Measurements from ENCODE around the gene GIT2. TPM values are rescaled to one million over a fixed set of nuclear protein-coding genes. Genes with fewer than 3 reads are reported as not detected.
A peak's percentile ranks its signal among the peaks of the same experiment; 100 is the strongest.

GIT2 gene
- total and polyA plus RNA-seq, 12 donors, result 24.3 to 80.9 (median 56.0) TPM

GRCh38 chr12:109958374-109958773, 37.8 kb downstream of the GIT2 start:
- Histone ChIP-seq H3K36me3 (replicated peaks in 1 of 2) (peaks cover 0 to 91% of the 10 kb centered on the region in 2 donors), H3K27me3 (no peaks in the 10 kb centered on the region), H3K4me1 (replicated peaks in 1 of 2) (peaks cover 5 to 15% of the 10 kb centered on the region in 2 donors), H3K27ac (no peak overlapping the region), H3K4me3 (no peak overlapping the region), H3K9me3 (replicated peaks in 1 of 3) (no peaks in the 10 kb centered on the region)
- intact Hi-C loops (cut with DNase I), result no loop called here
- no peak for DNase-seq
- TF ChIP-seq CTCF (IDR thresholded peaks at IDR 0.05), result no peak
- no peak for TF ChIP-seq POLR2A (IDR thresholded peaks at IDR 0.05)
- WGBS, 4 donors, result 96 to 98% (median 98%) methylated on average over 7 of the region's 7 CpGs

GRCh38 chr12:109953656-109954055, 42.5 kb downstream of the GIT2 start:
- Histone ChIP-seq H3K27me3 (no peaks in the 10 kb centered on the region), H3K4me3 (no peak overlapping the region), H3K36me3 (replicated peaks in 1 of 2) (peaks cover 0 to 90% of the 10 kb centered on the region in 2 donors), H3K9me3 (replicated peaks in 1 of 3) (no peaks in the 10 kb centered on the region), H3K4me1 (replicated peaks in 1 of 2) (peaks cover 21 to 40% of the 10 kb centered on the region in 2 donors), H3K27ac (no peak overlapping the region)
- 95 to 99% (median 95%) methylated on average over 5 of the region's 5 CpGs for WGBS, 4 donors
- no peak for DNase-seq
- intact Hi-C loops (cut with DNase I), result no loop called here
- TF ChIP-seq POLR2A (IDR thresholded peaks at IDR 0.05) (no peak), CTCF (IDR thresholded peaks at IDR 0.05) (no peak)

GRCh38 chr12:109952873-109953272, 43.3 kb downstream of the GIT2 start:
- peaks cover 0 to 90% of the 10 kb centered on the region in 2 donors for H3K36me3 ChIP-seq (replicated peaks in 1 of 2)

GRCh38 chr12:109952160-109952858, 43.9 kb downstream of the GIT2 start:
- intact Hi-C loops (cut with DNase I), result no loop called here
- WGBS, 4 donors, result 84 to 92% (median 90%) methylated on average over 11 of the region's 11 CpGs
- H3K27ac ChIP-seq, result peak overlapping the region in 4 of 5 donors; percentile 46 to 89 (median 69)
- peaks cover 25 to 54% of the 10 kb centered on the region in 2 donors for H3K4me1 ChIP-seq (replicated peaks in 1 of 2)
- H3K27me3 ChIP-seq, result no peaks in the 10 kb centered on the region
- no peak overlapping the region for H3K4me3 ChIP-seq
- H3K9me3 ChIP-seq (replicated peaks in 1 of 3), result no peaks in the 10 kb centered on the region
- H3K36me3 ChIP-seq (replicated peaks in 1 of 2), result peaks cover 0 to 90% of the 10 kb centered on the region in 2 donors
- DNase-seq, result peak in 3 of 7 donors; percentile 13 to 62 (median 19)
- TF ChIP-seq CTCF (IDR thresholded peaks at IDR 0.05), result no peak
- TF ChIP-seq POLR2A (IDR thresholded peaks at IDR 0.05), result no peak

More at GRCh38 chr12:109952873-109953272, 43.3 kb downstream of the GIT2 start:
- no peak for DNase-seq
- no peak for TF ChIP-seq POLR2A (IDR thresholded peaks at IDR 0.05)
- no peak for TF ChIP-seq CTCF (IDR thresholded peaks at IDR 0.05)
- H3K4me3 ChIP-seq, result no peak overlapping the region
- H3K9me3 ChIP-seq (replicated peaks in 1 of 3), result no peaks in the 10 kb centered on the region
- H3K27ac ChIP-seq, result peak overlapping the region in 3 of 5 donors; percentile 55 to 89 (median 83)
- WGBS, 4 donors, result 93 to 95% (median 94%) methylated on average over 6 to 8 of the region's 8 CpGs
- H3K4me1 ChIP-seq (replicated peaks in 1 of 2), result peaks cover 25 to 48% of the 10 kb centered on the region in 2 donors
- no peaks in the 10 kb centered on the region for H3K27me3 ChIP-seq
- intact Hi-C loops (cut with DNase I), result no loop called here

Data from adrenal gland (tissue), 12 donors.